Endothelial cell of umbilical vein (primary cell): ENCODE data around the gene VDAC2. TPM values are rescaled to one million over a fixed set of nuclear protein-coding genes. Genes with fewer than 3 reads are reported as not detected.

Experiments
- BruUV-seq: library from RNA; stranded (reverse); fragments of 400-500 nt; replicated peaks from 2 replicates; lab custom pipeline; 2021; lab: Mats Ljungman, UMichigan
- CTCF ChIA-PET: fragments of 300-600, 350-600 bp; sonication (Branson Sonifier 250); formaldehyde crosslinking; loops from one replicate; lab custom pipeline; 2021; ENCODE audit warnings: antibody characterized with exemption, inconsistent platforms; lab: Charles Lee
- POLR2A ChIA-PET: fragments of 300-600, 350-600 bp; sonication (Branson Sonifier 250); formaldehyde crosslinking; loops from one replicate; lab custom pipeline; 2021; ENCODE audit warnings: antibody characterized with exemption, inconsistent platforms; lab: Charles Lee
- DNase-seq: peaks from one replicate; pipeline ENCODE4 v3.0.0-alpha.2; 2011; ENCODE audit warnings: low read depth, low spot score
- FAIRE-seq: peaks from 2 replicates; lab custom pipeline; 2011; peaks lifted over from hg19 to GRCh38; lab: Jason Lieb, UNC
- H2AFZ ChIP-seq: 2 replicates; pipeline ENCODE4 v1.6.0; 2012; ENCODE audit warnings: low read depth, low read length, control low read depth, inconsistent platforms
- H3K27ac ChIP-seq: 2 replicates; pipeline ENCODE4 v1.5.1; 2011; ENCODE audit warnings: low read depth, mild to moderate bottlenecking, control low read depth, low read length, moderate library complexity; ENCODE audit not compliant: insufficient read depth
- H3K27me3 ChIP-seq, 2 experiments: 2 replicates each; pipeline versions ENCODE4 v1.6.0 to v1.6.1; 2011; ENCODE audit warnings: low read length in 2 of 2, mixed read lengths in 1 of 2; ENCODE audit not compliant: control insufficient read depth in 2 of 2, insufficient read depth in 2 of 2
- H3K36me3 ChIP-seq, 2 experiments: 2 replicates in 1 of 2; 3 replicates in 1 of 2; pipeline ENCODE4 v1.5.1; 2011; ENCODE audit warnings: low read length in 2 of 2, mild to moderate bottlenecking in 1 of 2, moderate library complexity in 1 of 2; ENCODE audit not compliant: control insufficient read depth in 2 of 2, insufficient read depth in 2 of 2; ENCODE audit errors: extremely low read depth in 1 of 2
- H3K4me1 ChIP-seq: 3 replicates; pipeline ENCODE4 v1.5.1; 2011; ENCODE audit warnings: mild to moderate bottlenecking, low read length; ENCODE audit not compliant: control insufficient read depth, insufficient read depth; ENCODE audit errors: extremely low read depth
- H3K4me2 ChIP-seq: 2 replicates; pipeline ENCODE4 v1.6.1; 2011; ENCODE audit warnings: low read length, control low read depth, mixed read lengths; ENCODE audit not compliant: insufficient read depth
- H3K4me3 ChIP-seq, 3 experiments: fragments of 200-600 bp in 1 of 3; sonication (generic), shearing (Covaris generic) in 1 of 3; replicated peaks in 1 of 3; 2 replicates each; pipeline ENCODE4 v1.5.1; 2011 to 2016; ENCODE audit warnings: control low read depth in 3 of 3, low read length in 3 of 3, mild to moderate bottlenecking in 2 of 3, inconsistent platforms in 1 of 3, low read depth in 1 of 3, moderate library complexity in 1 of 3; ENCODE audit not compliant: insufficient read depth in 1 of 3
- H3K79me2 ChIP-seq: 2 replicates; pipeline ENCODE4 v1.6.0; 2012; ENCODE audit warnings: low read length, inconsistent platforms; ENCODE audit not compliant: control insufficient read depth, insufficient read depth
- H3K9ac ChIP-seq: replicated peaks from 2 replicates; pipeline ENCODE3; 2011; ENCODE audit warnings: low read length, control low read depth; ENCODE audit not compliant: insufficient read depth; ENCODE audit errors: extremely low read depth
- H3K9me1 ChIP-seq: replicated peaks from 3 replicates; pipeline ENCODE4 v1.6.0; 2011; ENCODE audit warnings: mild to moderate bottlenecking, low read length; ENCODE audit not compliant: control insufficient read depth, insufficient read depth; ENCODE audit errors: extremely low read depth
- H3K9me3 ChIP-seq: replicated peaks from 2 replicates; pipeline ENCODE4 v1.5.1; 2012; ENCODE audit warnings: low read length, inconsistent platforms; ENCODE audit not compliant: control insufficient read depth, insufficient read depth
- H4K20me1 ChIP-seq: replicated peaks from 2 replicates; pipeline ENCODE3; 2011; ENCODE audit warnings: mild to moderate bottlenecking, low read length; ENCODE audit not compliant: control insufficient read depth, insufficient read depth; ENCODE audit errors: extremely low read depth
- EZH2 ChIP-seq: IDR thresholded peaks from 2 replicates; pipeline ENCODE4 v1.6.1; 2012; ENCODE audit warnings: borderline replicate concordance, low read depth, mild to moderate bottlenecking, moderate library complexity, low read length, inconsistent platforms; ENCODE audit not compliant: severe bottlenecking
- FOS ChIP-seq: IDR thresholded peaks from 2 replicates; pipeline ENCODE4 v1.6.1; 2011; ENCODE audit warnings: mild to moderate bottlenecking, low read length, moderate library complexity, borderline replicate concordance; ENCODE audit not compliant: insufficient read depth
- GATA2 ChIP-seq: IDR thresholded peaks from 2 replicates; pipeline ENCODE4 v1.7.0; 2011; ENCODE audit warnings: low read depth, mild to moderate bottlenecking, moderate library complexity, mixed read lengths, low read length; ENCODE audit not compliant: insufficient read length, insufficient read depth
- JUN ChIP-seq: IDR thresholded peaks from 2 replicates; pipeline ENCODE4 v1.6.1; 2011; ENCODE audit warnings: borderline replicate concordance, low read depth; ENCODE audit not compliant: insufficient read length, insufficient read depth
- MYC ChIP-seq: IDR thresholded peaks from one replicate; pipeline ENCODE4 v1.6.1; 2011; ENCODE audit warnings: mild to moderate bottlenecking, low read depth, low read length
- POLR2A ChIP-seq: IDR thresholded peaks from 2 replicates; pipeline ENCODE4 v1.6.1; 2012; ENCODE audit warnings: low read depth, mild to moderate bottlenecking, control low read depth, low read length
- POLR2AphosphoS5 ChIP-seq: IDR thresholded peaks from 2 replicates; pipeline ENCODE4 v1.6.1; 2012; ENCODE audit warnings: low read depth, mild to moderate bottlenecking, control low read depth, low read length, moderate library complexity; ENCODE audit not compliant: insufficient read depth
- dilution Hi-C: fragments of 300-500 bp; cut with MboI; formaldehyde crosslinking; loops from one replicate; pipeline ENCODE4 v1.15.0; 2019; ENCODE audit warnings: low sequenced_read_pairs; ENCODE audit not compliant: extremely low pct_ligation_motif_present
- intact Hi-C: fragments of 100-400 bp; cut with micrococcal nuclease; formaldehyde crosslinking; loops from one replicate; pipeline ENCODE4 v1.10.0; 2022
- polyA plus RNA-seq, 4 experiments: library from polyadenylated mRNA; depleted of rRNA in 3 of 4; stranded (reverse) in 3 of 4; unstranded in 1 of 4; fragments of >200 nt; gene quantifications; 2 replicates each; pipeline versions ENCODE4 v1.2.1 to v1.2.3, GENCODE V29; 2011 to 2012; ENCODE audit warnings: missing spikeins in 1 of 4
- total RNA-seq: library from RNA; stranded (reverse); gene quantifications from 2 replicates; pipeline ENCODE4 v1.2.3, GENCODE V29; 2021
- TF ChIP-seq, protein P1 (sequence below), 2 donors: IDR thresholded peaks; 1 replicate in 1 of 2; 2 replicates in 1 of 2; pipeline ENCODE4 v1.5.1; 2011; ENCODE audit warnings: low read length in 2 of 2, mild to moderate bottlenecking in 2 of 2, moderate library complexity in 2 of 2, control low read depth in 1 of 2, inconsistent platforms in 1 of 2, low read depth in 1 of 2; ENCODE audit not compliant: insufficient read depth in 1 of 2; ENCODE audit errors: extremely low read depth in 1 of 2
- TF ChIP-seq, protein P2 (sequence below): IDR thresholded peaks from 2 replicates; pipeline ENCODE4 v1.6.1; 2011; ENCODE audit not compliant: insufficient read depth, insufficient read length

The VDAC2 gene
- total and polyA plus RNA-seq, 2 donors (not counting 3 experiments of a cell fraction or from before 2014, with no cell fraction given) = 89.3 to 222 TPM

DNA sequence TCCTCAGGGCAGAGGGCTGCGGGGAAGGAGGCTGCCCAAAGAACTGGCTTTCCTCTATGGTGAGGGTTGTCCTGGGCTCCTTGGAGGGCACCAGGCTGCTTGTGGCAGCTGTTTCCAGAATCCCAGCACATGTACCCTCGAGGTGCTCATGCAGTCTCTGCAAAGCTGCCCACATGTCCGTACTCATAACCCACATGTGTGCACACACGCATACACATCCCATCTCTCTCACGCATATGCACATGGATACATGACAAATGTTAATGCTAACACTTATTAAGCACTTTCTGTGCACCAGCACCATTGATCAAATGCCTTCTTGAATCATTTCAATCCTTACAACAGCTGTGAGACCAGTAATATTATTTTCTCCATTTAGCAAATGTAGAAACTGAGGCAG lies 61.5 kb downstream of the VDAC2 start:
- POLR2A ChIA-PET = no interaction called here
- TF ChIP-seq MYC (no peak), POLR2A (no peak), POLR2AphosphoS5 (no peak), EZH2 (no peak), FOS (no peak), JUN (no peak), GATA2 (no peak)
- TF ChIP-seq, protein P1, sequence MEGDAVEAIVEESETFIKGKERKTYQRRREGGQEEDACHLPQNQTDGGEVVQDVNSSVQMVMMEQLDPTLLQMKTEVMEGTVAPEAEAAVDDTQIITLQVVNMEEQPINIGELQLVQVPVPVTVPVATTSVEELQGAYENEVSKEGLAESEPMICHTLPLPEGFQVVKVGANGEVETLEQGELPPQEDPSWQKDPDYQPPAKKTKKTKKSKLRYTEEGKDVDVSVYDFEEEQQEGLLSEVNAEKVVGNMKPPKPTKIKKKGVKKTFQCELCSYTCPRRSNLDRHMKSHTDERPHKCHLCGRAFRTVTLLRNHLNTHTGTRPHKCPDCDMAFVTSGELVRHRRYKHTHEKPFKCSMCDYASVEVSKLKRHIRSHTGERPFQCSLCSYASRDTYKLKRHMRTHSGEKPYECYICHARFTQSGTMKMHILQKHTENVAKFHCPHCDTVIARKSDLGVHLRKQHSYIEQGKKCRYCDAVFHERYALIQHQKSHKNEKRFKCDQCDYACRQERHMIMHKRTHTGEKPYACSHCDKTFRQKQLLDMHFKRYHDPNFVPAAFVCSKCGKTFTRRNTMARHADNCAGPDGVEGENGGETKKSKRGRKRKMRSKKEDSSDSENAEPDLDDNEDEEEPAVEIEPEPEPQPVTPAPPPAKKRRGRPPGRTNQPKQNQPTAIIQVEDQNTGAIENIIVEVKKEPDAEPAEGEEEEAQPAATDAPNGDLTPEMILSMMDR (IDR thresholded peaks at IDR 0.05; ENCODE audit: extremely low read depth in 1 of 2, insufficient read depth in 1 of 2, low read depth in 1 of 2, low read length in 2 of 2) = no peak
- TF ChIP-seq, protein P2, sequence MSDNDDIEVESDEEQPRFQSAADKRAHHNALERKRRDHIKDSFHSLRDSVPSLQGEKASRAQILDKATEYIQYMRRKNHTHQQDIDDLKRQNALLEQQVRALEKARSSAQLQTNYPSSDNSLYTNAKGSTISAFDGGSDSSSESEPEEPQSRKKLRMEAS = no peak
- no peak overlapping the region for H2AFZ ChIP-seq
- H3K27ac ChIP-seq = no peak overlapping the region
- FAIRE-seq = no peak
- no peaks in the 10 kb centered on the region for H3K4me1 ChIP-seq
- intact Hi-C loops = no loop called here
- H3K4me3 ChIP-seq = no peak overlapping the region
- H4K20me1 ChIP-seq = no peaks in the 10 kb centered on the region
- no peaks in the 10 kb centered on the region for H3K9me1 ChIP-seq
- H3K36me3 ChIP-seq = no peaks in the 10 kb centered on the region
- no peaks in the 10 kb centered on the region for H3K79me2 ChIP-seq
- H3K9me3 ChIP-seq = no peaks in the 10 kb centered on the region
- no peak for DNase-seq
- H3K9ac ChIP-seq = no peak overlapping the region
- no peak overlapping the region for H3K4me2 ChIP-seq
- BruUV-seq = no TSS peak
- CTCF ChIA-PET = no interaction called here
- no peaks in the 10 kb centered on the region for H3K27me3 ChIP-seq
- dilution Hi-C loops = no loop called here
